Mucosa of stomach (tissue), 1 donor: ENCODE measurements around the gene NRXN2.

Source experiments
- H3K27me3 ChIP-seq: one replicate; pipeline ENCODE4 v1.7.0; 2013; ENCODE audit warnings: mild to moderate bottlenecking, low read length; ENCODE audit not compliant: control insufficient read depth, insufficient read depth
- H3K36me3 ChIP-seq: one replicate; pipeline ENCODE4 v1.7.0; 2013; ENCODE audit warnings: low read length; ENCODE audit not compliant: control insufficient read depth, insufficient read depth
- H3K4me1 ChIP-seq: one replicate; pipeline ENCODE4 v1.7.0; 2013; ENCODE audit warnings: mild to moderate bottlenecking, low read length; ENCODE audit not compliant: control insufficient read depth, insufficient read depth
- H3K4me3 ChIP-seq: one replicate; pipeline ENCODE4 v1.7.0; 2013; ENCODE audit warnings: low read length
- H3K9ac ChIP-seq: one replicate; pipeline ENCODE4 v1.7.0; 2013; ENCODE audit warnings: mild to moderate bottlenecking, low read length, moderate library complexity
- H3K9me3 ChIP-seq: one replicate; pipeline ENCODE4 v1.7.0; 2013; ENCODE audit warnings: mild to moderate bottlenecking, low read length, moderate library complexity; ENCODE audit not compliant: control insufficient read depth
- donor health status: Pancreatic carcinoma.

The NRXN2 gene

DNA sequence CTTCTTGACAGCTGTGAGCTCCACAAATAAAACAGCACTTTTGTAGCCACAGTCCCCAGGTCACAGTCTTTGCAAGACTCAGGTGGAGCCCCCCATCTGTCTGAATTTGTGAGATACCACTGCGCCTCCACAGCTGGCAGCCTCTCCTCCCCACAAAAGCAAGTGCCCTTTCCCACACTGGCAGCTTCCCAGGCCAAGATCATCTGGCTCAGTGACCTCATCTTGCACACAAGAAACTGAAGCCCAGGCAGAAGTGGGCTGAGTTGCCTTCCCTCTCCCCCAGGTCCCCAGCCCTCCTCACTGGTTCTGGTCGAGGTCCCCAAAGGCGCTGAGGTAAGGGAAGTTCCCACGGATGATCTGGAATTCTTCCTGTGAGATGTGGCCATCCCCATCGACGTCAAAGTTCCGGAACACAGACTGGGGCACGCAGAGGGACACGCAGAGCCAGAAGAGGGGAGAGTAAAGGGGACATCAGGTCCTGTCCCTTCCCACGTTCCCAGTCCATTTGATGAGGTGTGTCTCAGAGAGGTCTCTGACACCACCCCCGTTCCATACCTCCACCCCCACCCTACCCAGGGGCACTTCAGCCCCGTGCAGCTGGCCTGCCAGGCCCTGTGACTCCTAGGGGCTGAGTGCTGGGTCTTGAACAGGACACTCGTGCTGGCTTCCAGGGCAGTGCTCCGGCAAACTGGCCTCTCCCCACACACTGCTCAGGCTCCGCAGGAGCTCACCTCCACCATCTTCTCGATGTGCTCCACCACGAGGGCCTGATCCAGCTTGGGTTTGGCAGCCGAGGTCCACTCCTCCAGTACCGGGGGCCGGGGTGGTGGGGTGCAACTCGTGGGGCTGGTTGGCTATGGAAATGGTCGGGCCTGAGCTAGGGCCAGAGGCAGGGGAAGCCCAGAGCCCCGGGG lies 12.1 kb upstream of the NRXN2 start:
- Histone ChIP-seq H3K4me1 (no peaks in the 10 kb centered on the region), H3K4me3 (no peak overlapping the region), H3K27me3 (peaks cover 8% of the 10 kb centered on the region), H3K36me3 (no peaks in the 10 kb centered on the region), H3K9ac (no peak overlapping the region), H3K9me3 (no peaks in the 10 kb centered on the region)

GRCh38 chr11:64731601-64732000 lies 8.6 kb upstream of the NRXN2 start:
- no peaks in the 10 kb centered on the region for H3K4me1 ChIP-seq
- no peak overlapping the region for H3K4me3 ChIP-seq
- H3K9ac ChIP-seq = no peak overlapping the region
- no peaks in the 10 kb centered on the region for H3K9me3 ChIP-seq
- H3K27me3 ChIP-seq = peaks cover 9% of the 10 kb centered on the region
- no peaks in the 10 kb centered on the region for H3K36me3 ChIP-seq

GRCh38 chr11:64729851-64730382 lies 6.9 kb upstream of the NRXN2 start:
- H3K9ac ChIP-seq = no peak overlapping the region
- H3K36me3 ChIP-seq = no peaks in the 10 kb centered on the region

DNA sequence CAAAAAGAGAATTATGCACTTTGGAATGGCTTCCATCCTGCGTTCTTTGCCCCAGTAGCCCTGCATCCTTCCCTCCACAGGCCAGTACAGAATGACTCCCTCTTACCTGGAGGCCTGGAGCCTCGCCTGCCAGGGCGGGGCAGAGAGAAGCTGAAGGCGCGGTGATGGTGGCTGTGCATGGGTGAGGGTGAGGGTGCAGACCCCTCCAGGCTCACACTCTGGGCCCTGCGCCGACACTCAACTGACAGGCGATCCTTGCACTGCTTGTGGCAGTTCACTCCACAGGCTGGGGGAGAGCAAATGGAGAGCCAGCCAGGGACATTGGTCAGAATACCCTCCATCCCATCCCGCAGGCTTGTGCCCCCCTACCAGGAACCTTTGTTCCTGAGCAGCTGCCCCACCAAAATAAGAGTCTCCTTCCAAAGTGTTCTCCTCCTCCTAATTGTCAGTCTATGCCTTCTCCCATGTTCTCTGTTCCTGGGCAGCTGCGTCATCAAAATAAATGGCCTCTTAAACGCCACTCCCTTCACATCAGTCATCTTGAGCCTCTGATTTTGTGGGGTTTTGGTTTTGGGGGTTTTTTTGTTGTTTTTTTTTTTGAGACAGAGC lies 5.9 kb upstream of the NRXN2 start:
- H3K27me3 ChIP-seq = peaks cover 14% of the 10 kb centered on the region
- no peaks in the 10 kb centered on the region for H3K36me3 ChIP-seq
- H3K9me3 ChIP-seq = no peaks in the 10 kb centered on the region
- peaks cover 1% of the 10 kb centered on the region for H3K4me1 ChIP-seq
- no peak overlapping the region for H3K4me3 ChIP-seq
- H3K9ac ChIP-seq = no peak overlapping the region

More at GRCh38 chr11:64729851-64730382, 6.9 kb upstream of the NRXN2 start:
- Histone ChIP-seq H3K4me1 (no peaks in the 10 kb centered on the region), H3K9me3 (no peaks in the 10 kb centered on the region), H3K27me3 (peaks cover 12% of the 10 kb centered on the region), H3K4me3 (no peak overlapping the region)

DNA sequence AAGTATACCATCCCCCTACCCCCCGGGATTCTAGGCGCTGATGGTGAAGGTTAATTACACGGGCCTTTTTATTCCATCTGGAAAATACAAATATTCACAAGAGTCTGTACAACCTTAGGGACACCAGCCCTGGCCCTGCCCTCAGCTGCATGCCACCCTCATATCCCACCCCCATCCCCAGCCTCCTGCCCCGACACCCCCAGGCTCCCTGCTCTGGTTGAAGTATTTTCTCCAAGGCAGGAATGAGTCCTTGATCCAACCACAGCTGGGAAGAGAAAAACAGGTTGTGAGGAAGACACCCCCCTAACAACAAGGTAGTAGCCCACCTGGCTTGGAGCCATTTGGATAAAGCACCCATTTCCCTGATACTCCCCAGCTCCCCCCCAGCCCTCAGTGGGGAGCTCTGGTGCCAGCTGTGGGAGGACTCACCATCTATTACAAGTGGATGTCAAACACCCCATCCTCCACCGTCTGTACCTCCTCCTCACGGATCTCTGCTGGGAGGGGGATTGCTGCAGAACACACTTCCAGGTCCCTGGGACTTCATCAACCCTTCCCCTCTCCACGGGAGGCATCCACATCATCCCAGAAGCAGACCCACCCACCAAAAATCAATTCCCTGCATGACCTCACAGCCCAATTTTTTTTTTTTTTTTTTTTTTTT lies 4.0 kb upstream of the NRXN2 start:
- no peaks in the 10 kb centered on the region for H3K9me3 ChIP-seq
- H3K4me1 ChIP-seq = peaks cover 7% of the 10 kb centered on the region
- no peak overlapping the region for H3K9ac ChIP-seq
- H3K36me3 ChIP-seq = no peaks in the 10 kb centered on the region
- H3K4me3 ChIP-seq = no peak overlapping the region
- peaks cover 24% of the 10 kb centered on the region for H3K27me3 ChIP-seq

DNA sequence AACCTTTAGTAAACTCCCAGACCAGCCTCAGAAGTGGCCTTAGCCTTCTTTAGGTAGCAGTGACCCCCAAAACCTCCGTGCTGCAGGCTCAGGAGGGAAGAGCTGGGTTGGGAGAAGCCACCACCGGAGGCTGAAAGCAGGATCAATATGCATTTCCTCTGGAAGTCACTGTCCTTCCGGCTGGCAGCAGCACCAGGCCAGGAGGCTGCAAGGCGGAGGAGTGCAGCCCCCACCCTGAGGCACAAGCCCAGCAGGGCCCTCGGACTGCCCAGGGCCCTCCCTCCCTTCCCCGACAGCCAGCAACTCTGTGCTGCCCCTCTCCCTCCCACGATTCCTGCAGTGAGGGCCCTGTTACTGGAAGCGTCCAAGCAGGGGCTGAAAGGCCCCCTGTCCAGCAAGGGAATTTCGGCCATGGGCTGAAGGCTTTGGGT lies 3.2 kb upstream of the NRXN2 start:
- Histone ChIP-seq H3K9me3 (no peaks in the 10 kb centered on the region), H3K9ac (no peak overlapping the region), H3K36me3 (no peaks in the 10 kb centered on the region), H3K4me3 (no peak overlapping the region), H3K27me3 (peaks cover 32% of the 10 kb centered on the region), H3K4me1 (peaks cover 7% of the 10 kb centered on the region)

GRCh38 chr11:64724863-64725532 lies 2.0 kb upstream of the NRXN2 start:
- Histone ChIP-seq H3K4me1 (peaks cover 7% of the 10 kb centered on the region), H3K36me3 (no peaks in the 10 kb centered on the region), H3K9ac (no peak overlapping the region), H3K27me3 (peaks cover 33% of the 10 kb centered on the region), H3K4me3 (no peak overlapping the region), H3K9me3 (no peaks in the 10 kb centered on the region)

- H3K9me3 ChIP-seq = no peaks in the 10 kb centered on the region
- no peaks in the 10 kb centered on the region for H3K36me3 ChIP-seq
- H3K9ac ChIP-seq = no peak overlapping the region
- no peak overlapping the region for H3K4me3 ChIP-seq
- peaks cover 7% of the 10 kb centered on the region for H3K4me1 ChIP-seq
- peaks cover 40% of the 10 kb centered on the region for H3K27me3 ChIP-seq
Observed at GRCh38 chr11:64723907-64724862, 1.2 kb upstream of the NRXN2 start.

DNA sequence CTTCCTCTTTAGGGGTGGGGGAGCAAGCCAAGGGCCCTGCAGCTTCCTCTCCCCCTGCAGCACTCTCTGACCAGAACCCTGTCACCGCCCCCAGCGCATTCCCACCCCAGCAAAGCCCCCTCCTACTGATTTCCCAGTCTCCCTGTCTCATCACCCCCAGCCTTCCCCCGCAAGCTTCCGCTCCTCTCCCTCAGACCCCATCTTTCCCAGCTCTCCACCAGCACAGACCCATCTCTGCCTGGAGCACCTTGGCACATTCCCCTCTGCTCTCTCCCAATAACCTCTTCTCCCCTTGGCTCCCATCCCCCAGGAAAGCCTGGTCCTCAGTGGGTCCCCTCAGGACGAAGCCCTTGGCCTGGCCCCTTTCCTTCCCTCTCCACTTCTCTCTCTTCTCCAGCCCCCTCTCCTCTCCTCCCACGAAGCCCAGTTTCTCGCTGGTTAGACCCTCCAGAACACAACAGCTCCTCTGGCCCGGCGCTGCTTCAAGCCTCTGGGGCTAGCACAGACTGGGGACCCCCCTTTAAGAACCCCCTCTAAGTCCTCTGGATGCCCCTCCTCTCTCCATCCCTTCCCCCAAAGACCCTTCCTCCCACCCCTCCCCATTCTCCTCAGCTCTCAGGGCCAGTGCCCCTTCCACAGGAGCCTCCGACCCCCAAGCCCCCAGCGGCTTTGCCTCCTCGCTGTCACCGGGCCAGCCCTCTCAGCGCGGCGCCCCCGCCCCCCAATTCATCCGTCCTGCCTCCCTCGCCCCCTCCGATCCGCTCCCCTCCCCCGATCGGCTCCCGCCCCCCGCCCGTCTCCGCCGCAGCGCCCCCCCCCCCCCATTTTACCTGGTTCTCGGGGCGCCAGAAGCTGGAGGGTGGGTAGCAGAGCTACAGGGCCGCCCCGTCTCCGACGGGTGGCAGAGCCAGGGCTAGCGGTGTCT lies 594 bp downstream of the NRXN2 start:
- no peak overlapping the region for H3K9ac ChIP-seq
- no peaks in the 10 kb centered on the region for H3K9me3 ChIP-seq
- peaks cover 7% of the 10 kb centered on the region for H3K4me1 ChIP-seq
- H3K36me3 ChIP-seq = no peaks in the 10 kb centered on the region
- H3K4me3 ChIP-seq = no peak overlapping the region
- H3K27me3 ChIP-seq = peaks cover 57% of the 10 kb centered on the region

DNA sequence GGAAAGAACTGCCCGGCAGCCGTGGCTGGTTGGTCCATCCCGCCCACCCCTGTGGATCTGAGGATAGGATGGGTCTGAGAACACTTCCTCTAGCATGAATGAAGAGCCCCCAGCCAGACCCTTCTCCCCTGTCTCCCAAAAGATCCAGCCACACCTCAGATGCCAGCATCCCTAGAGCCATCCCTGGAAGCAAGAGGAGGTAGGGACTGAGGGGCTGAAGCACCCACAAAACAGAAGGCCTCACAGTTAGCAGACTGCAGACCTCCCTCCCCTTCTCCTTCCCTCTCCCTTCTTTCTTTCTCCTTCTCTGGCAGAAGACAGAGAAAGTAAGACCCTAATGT lies 1.7 kb downstream of the NRXN2 start:
- H3K4me3 ChIP-seq = no peak overlapping the region
- no peak overlapping the region for H3K9ac ChIP-seq
- peaks cover 7% of the 10 kb centered on the region for H3K4me1 ChIP-seq
- peaks cover 68% of the 10 kb centered on the region for H3K27me3 ChIP-seq
- no peaks in the 10 kb centered on the region for H3K9me3 ChIP-seq
- no peaks in the 10 kb centered on the region for H3K36me3 ChIP-seq
